SU-DHL-6 (cell line): ENCODE results near the gene MMP20.

ENCODE experiments used
- H2AFZ ChIP-seq: fragments of 200-600 bp; sonication (generic); 2 replicates; pipeline ENCODE4 v1.6.1; 2014; ENCODE audit warnings: low read depth, mild to moderate bottlenecking, moderate library complexity, mixed read lengths, antibody characterized with exemption, low read length; ENCODE audit not compliant: severe bottlenecking
- H3F3A ChIP-seq: fragments of 200-600 bp; shearing (Covaris generic); 2 replicates; pipeline ENCODE4 v1.6.0; 2016; ENCODE audit warnings: antibody characterized with exemption, mild to moderate bottlenecking; ENCODE audit not compliant: insufficient read depth
- H3K27ac ChIP-seq: fragments of 200-600 bp; sonication (generic); 2 replicates; pipeline ENCODE4 v1.5.1; 2016; ENCODE audit warnings: low read depth, mild to moderate bottlenecking, low read length, moderate library complexity, mixed read lengths
- H3K27me3 ChIP-seq: fragments of 200-600 bp; sonication (generic), shearing (Covaris generic); 2 replicates; pipeline ENCODE4 v1.6.0; 2014; ENCODE audit warnings: mild to moderate bottlenecking, low read length
- H3K36me3 ChIP-seq: fragments of 200-600 bp; sonication (generic); 2 replicates; pipeline ENCODE4 v1.6.1; 2014; ENCODE audit warnings: mild to moderate bottlenecking, low read length, mixed read lengths
- H3K4me2 ChIP-seq: fragments of 300-600, 200-600 bp; shearing (Covaris generic), sonication (generic); 2 replicates; pipeline ENCODE4 v1.6.0; 2014; ENCODE audit warnings: low read length, low read depth, mild to moderate bottlenecking; ENCODE audit not compliant: poor library complexity, severe bottlenecking
- H3K4me3 ChIP-seq: fragments of 200-600 bp; sonication (generic); 2 replicates; pipeline ENCODE4 v1.5.1; 2014; ENCODE audit warnings: antibody characterized with exemption, low read length, mild to moderate bottlenecking, mixed read lengths; ENCODE audit not compliant: insufficient read depth, poor library complexity, severe bottlenecking
- H3K79me2 ChIP-seq: fragments of 200-600 bp; sonication (generic); 2 replicates; pipeline ENCODE4 v1.6.1; 2014; ENCODE audit warnings: mild to moderate bottlenecking, low read length, moderate library complexity; ENCODE audit not compliant: insufficient read depth
- H3K9ac ChIP-seq: fragments of 200-600 bp; sonication (generic); 2 replicates; pipeline ENCODE4 v1.7.0; 2014; ENCODE audit warnings: mild to moderate bottlenecking, low read length
- H3K9me2 ChIP-seq: fragments of 200-600 bp; sonication (generic); replicated peaks from 2 replicates; pipeline ENCODE4 v1.6.1; 2014; ENCODE audit warnings: low read length; ENCODE audit not compliant: insufficient read depth
- H3K9me3 ChIP-seq: fragments of 200-600 bp; sonication (generic); 2 replicates; pipeline ENCODE4 v1.6.1; 2014; ENCODE audit warnings: low read length, mixed read lengths; ENCODE audit not compliant: insufficient read depth
- H4K20me1 ChIP-seq: fragments of 200-600 bp; sonication (generic); 2 replicates; pipeline ENCODE4 v1.6.1; 2014; ENCODE audit warnings: low read depth, mild to moderate bottlenecking, antibody characterized with exemption, low read length, moderate library complexity, mixed read lengths
- CTCF ChIP-seq: fragments of 200-600 bp; sonication (generic); IDR thresholded peaks from one replicate; pipeline ENCODE4 v1.5.1; 2017; ENCODE audit warnings: antibody characterized with exemption, mild to moderate bottlenecking, low read length, moderate library complexity; ENCODE audit not compliant: insufficient read depth, poor library complexity, severe bottlenecking
- EZH2phosphoT487 ChIP-seq: fragments of 200-600 bp; sonication (generic), shearing (Covaris generic); conservative IDR thresholded peaks from 2 replicates; pipeline ENCODE4 v1.6.1; 2018; ENCODE audit warnings: mild to moderate bottlenecking, antibody characterized with exemption, low read length, moderate library complexity, mixed read lengths

The MMP20 gene

GRCh38 chr11:102576350-102576749, 48.8 kb downstream of the MMP20 start:
- H4K20me1 ChIP-seq = no peaks in the 10 kb centered on the region
- no peak for TF ChIP-seq EZH2phosphoT487
- TF ChIP-seq CTCF = no peak
- no peaks in the 10 kb centered on the region for H3K79me2 ChIP-seq
- H3K9me2 ChIP-seq = no peaks in the 10 kb centered on the region
- H3K9me3 ChIP-seq = no peaks in the 10 kb centered on the region
- H3K27ac ChIP-seq = no peak overlapping the region
- H3K27me3 ChIP-seq = no peaks in the 10 kb centered on the region
- no peaks in the 10 kb centered on the region for H3K36me3 ChIP-seq
- no peak overlapping the region for H3K9ac ChIP-seq
- H3F3A ChIP-seq = no peaks in the 10 kb centered on the region
- H2AFZ ChIP-seq = peak overlapping the region; percentile 89
- peak overlapping the region; percentile 33 for H3K4me2 ChIP-seq
- no peak overlapping the region for H3K4me3 ChIP-seq

DNA sequence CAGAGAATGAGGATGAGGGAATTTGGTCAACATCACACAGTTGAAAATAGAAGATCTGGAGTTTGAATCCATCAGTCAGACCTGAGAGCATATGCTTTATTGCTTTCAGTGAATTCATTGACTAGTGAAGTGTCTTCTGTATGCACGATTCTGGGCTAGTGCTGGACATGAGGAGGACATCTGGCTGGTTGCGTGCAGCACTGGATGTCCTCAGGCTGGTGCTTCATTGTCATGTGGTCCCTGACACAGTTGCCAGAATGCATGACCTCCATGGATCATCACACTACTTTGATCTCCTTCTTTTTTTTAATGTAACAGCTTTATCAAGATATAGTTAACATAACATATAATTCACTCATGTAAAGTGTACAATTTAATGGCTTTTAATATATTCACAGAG, 50.1 kb downstream of the MMP20 start:
- no peaks in the 10 kb centered on the region for H4K20me1 ChIP-seq
- H3K4me3 ChIP-seq = no peak overlapping the region
- H2AFZ ChIP-seq = no peak overlapping the region
- no peak overlapping the region for H3K9ac ChIP-seq
- no peak overlapping the region for H3K4me2 ChIP-seq
- no peaks in the 10 kb centered on the region for H3F3A ChIP-seq
- no peaks in the 10 kb centered on the region for H3K79me2 ChIP-seq
- no peak for TF ChIP-seq EZH2phosphoT487
- TF ChIP-seq CTCF = no peak
- H3K27me3 ChIP-seq = no peaks in the 10 kb centered on the region
- H3K36me3 ChIP-seq = no peaks in the 10 kb centered on the region
- no peak overlapping the region for H3K27ac ChIP-seq
- H3K9me3 ChIP-seq = no peaks in the 10 kb centered on the region
- H3K9me2 ChIP-seq = no peaks in the 10 kb centered on the region

- Histone ChIP-seq H2AFZ (no peak overlapping the region), H3K9me3 (peaks cover 8% of the 10 kb centered on the region; the same call in 1 of the 2 replicates), H3K4me3 (no peak overlapping the region), H3K36me3 (no peaks in the 10 kb centered on the region), H3K79me2 (no peaks in the 10 kb centered on the region), H3F3A (no peaks in the 10 kb centered on the region), H3K4me2 (no peak overlapping the region), H4K20me1 (no peaks in the 10 kb centered on the region), H3K9me2 (no peaks in the 10 kb centered on the region), H3K9ac (no peak overlapping the region), H3K27me3 (no peaks in the 10 kb centered on the region), H3K27ac (no peak overlapping the region)
- TF ChIP-seq EZH2phosphoT487 (no peak), CTCF (no peak)
These were observed 51.3 kb downstream of the MMP20 start for GRCh38 chr11:102573851-102574250.
